H1 (cell line): ENCODE measurements around the gene LMTK3. TPM values are rescaled to one million over a fixed set of nuclear protein-coding genes. Genes with fewer than 3 reads are reported as not detected.

Experiments
- CTCF ChIA-PET: fragments of 300-600 bp; sonication (Branson Sonifier 250); formaldehyde crosslinking; loops from one replicate; lab custom pipeline; 2021; ENCODE audit not compliant: partially characterized antibody; lab: Charles Lee
- POLR2A ChIA-PET: fragments of 300-600 bp; sonication (Branson Sonifier 250); formaldehyde crosslinking; loops from one replicate; lab custom pipeline; 2021; ENCODE audit warnings: inconsistent platforms; ENCODE audit not compliant: partially characterized antibody; lab: Charles Lee
- DNase-seq, 2 experiments: peaks; one replicate each; pipeline versions ENCODE4 v3.0.0 to v3.0.0-alpha.2; 2010 to 2022; ENCODE audit warnings: low spot score in 2 of 2, low read depth in 1 of 2, mixed read lengths in 1 of 2
- FAIRE-seq: peaks from 2 replicates; lab custom pipeline; 2011; peaks lifted over from hg19 to GRCh38; lab: Jason Lieb, UNC
- H2AFZ ChIP-seq: 2 replicates; pipeline ENCODE4 v1.8.1; 2012; ENCODE audit warnings: low read length, inconsistent platforms
- H2AK5ac ChIP-seq: 2 replicates; pipeline ENCODE4 v1.6.1; 2013; ENCODE audit warnings: low read depth, low read length
- H2BK120ac ChIP-seq: replicated peaks from 2 replicates; pipeline ENCODE3; 2013; ENCODE audit warnings: low read depth, low read length, inconsistent platforms
- H2BK12ac ChIP-seq: 2 replicates; pipeline ENCODE4 v1.6.1; 2013; ENCODE audit warnings: low read depth, low read length
- H2BK15ac ChIP-seq: 2 replicates; pipeline ENCODE4 v1.6.1; 2013; ENCODE audit warnings: low read length
- H2BK20ac ChIP-seq: 2 replicates; pipeline ENCODE4 v1.6.1; 2013; ENCODE audit warnings: low read length
- H2BK5ac ChIP-seq: 2 replicates; pipeline ENCODE4 v1.6.1; 2013; ENCODE audit warnings: low read depth, low read length
- H3K14ac ChIP-seq: 2 replicates; pipeline ENCODE4 v1.6.1; 2013; ENCODE audit warnings: inconsistent platforms; ENCODE audit not compliant: insufficient read length
- H3K18ac ChIP-seq: 2 replicates; pipeline ENCODE4 v1.6.1; 2013; ENCODE audit warnings: low read length; ENCODE audit errors: extremely low read depth
- H3K23ac ChIP-seq: 2 replicates; pipeline ENCODE4 v1.6.1; 2013; ENCODE audit warnings: inconsistent platforms; ENCODE audit not compliant: insufficient read length
- H3K23me2 ChIP-seq: 2 replicates; pipeline ENCODE4 v1.6.1; 2013; ENCODE audit warnings: low read depth, low read length
- H3K27ac ChIP-seq: 2 replicates; pipeline ENCODE4 v1.6.1; 2011; ENCODE audit warnings: low read depth, low read length, inconsistent platforms
- H3K27me3 ChIP-seq, 4 experiments: replicated peaks in 1 of 4; 1 replicate in 1 of 4; 2 replicates in 3 of 4; pipeline versions ENCODE4 v1.6.1 to v1.8.1; 2011 to 2013; ENCODE audit warnings: low read length in 3 of 4, mild to moderate bottlenecking in 3 of 4, inconsistent platforms in 2 of 4, mixed read lengths in 2 of 4, moderate library complexity in 1 of 4; ENCODE audit not compliant: control insufficient read depth in 3 of 4, insufficient read depth in 3 of 4; ENCODE audit errors: extremely low read depth in 1 of 4
- H3K36me3 ChIP-seq, 4 experiments: 2 replicates each; pipeline versions ENCODE4 v1.6.1 to v1.8.1; 2011 to 2013; ENCODE audit warnings: mild to moderate bottlenecking in 4 of 4, low read length in 3 of 4, moderate library complexity in 2 of 4, control low read depth in 1 of 4, inconsistent platforms in 1 of 4; ENCODE audit not compliant: insufficient read depth in 4 of 4, control insufficient read depth in 2 of 4
- H3K4ac ChIP-seq: replicated peaks from 2 replicates; pipeline ENCODE3; 2013; ENCODE audit warnings: low read length, low read depth, mixed read lengths, inconsistent platforms; ENCODE audit not compliant: insufficient read length
- H3K4me1 ChIP-seq, 4 experiments: replicated peaks in 1 of 4; 1 replicate in 1 of 4; 2 replicates in 3 of 4; pipeline versions ENCODE4 v1.6.1 to v1.8.1; 2011 to 2013; ENCODE audit warnings: low read length in 3 of 4, inconsistent platforms in 2 of 4, mixed read lengths in 1 of 4; ENCODE audit not compliant: insufficient read depth in 4 of 4, control insufficient read depth in 3 of 4
- H3K4me2 ChIP-seq, 2 experiments: 2 replicates each; pipeline versions ENCODE4 v1.6.1 to v1.8.1; 2011 to 2013; ENCODE audit warnings: low read depth in 2 of 2, low read length in 2 of 2, control low read depth in 1 of 2, inconsistent platforms in 1 of 2, mild to moderate bottlenecking in 1 of 2; ENCODE audit not compliant: insufficient read depth in 1 of 2
- H3K4me3 ChIP-seq, 4 experiments: fragments of 200-600, 300-600 bp in 1 of 4; sonication (generic), shearing (Covaris generic), sonication (Bioruptor Twin) in 1 of 4; 2 replicates each; pipeline versions ENCODE4 v1.5.1 to v1.8.1; 2011 to 2016; ENCODE audit warnings: low read length in 4 of 4, low read depth in 3 of 4, control low read depth in 2 of 4, inconsistent platforms in 2 of 4, mild to moderate bottlenecking in 2 of 4, mixed read lengths in 1 of 4, moderate library complexity in 1 of 4; ENCODE audit not compliant: insufficient read depth in 2 of 4; ENCODE audit errors: extremely low read depth in 1 of 4
- H3K56ac ChIP-seq: replicated peaks from 2 replicates; pipeline ENCODE3; 2013; ENCODE audit warnings: low read depth, mild to moderate bottlenecking, mixed read lengths, low read length, inconsistent platforms; ENCODE audit not compliant: insufficient read length
- H3K79me1 ChIP-seq: 2 replicates; pipeline ENCODE4 v1.6.1; 2013; ENCODE audit warnings: low read depth, low read length, control low read depth
- H3K79me2 ChIP-seq, 2 experiments: 2 replicates each; pipeline versions ENCODE4 v1.6.1 to v1.8.1; 2012 to 2013; ENCODE audit warnings: low read length in 2 of 2, mild to moderate bottlenecking in 2 of 2, inconsistent platforms in 1 of 2; ENCODE audit not compliant: insufficient read depth in 2 of 2, control insufficient read depth in 1 of 2
- H3K9ac ChIP-seq, 4 experiments: replicated peaks in 1 of 4; 1 replicate in 1 of 4; 2 replicates in 3 of 4; pipeline versions ENCODE4 v1.6.1 to v1.8.1; 2011 to 2013; ENCODE audit warnings: low read depth in 3 of 4, low read length in 3 of 4, control low read depth in 2 of 4, mild to moderate bottlenecking in 2 of 4, moderate library complexity in 2 of 4, inconsistent platforms in 1 of 4; ENCODE audit errors: extremely low read depth in 1 of 4
- H3K9me3 ChIP-seq, 2 experiments: 2 replicates each; pipeline versions ENCODE4 v1.6.1 to v1.8.1; 2012 to 2013; ENCODE audit warnings: mild to moderate bottlenecking in 2 of 2, moderate library complexity in 2 of 2, control low read depth in 1 of 2, inconsistent platforms in 1 of 2, low read depth in 1 of 2, low read length in 1 of 2, mixed read lengths in 1 of 2; ENCODE audit not compliant: insufficient read depth in 2 of 2
- H4K20me1 ChIP-seq, 2 experiments: replicated peaks in 1 of 2; 2 replicates each; pipeline versions ENCODE3 to v1.8.1; 2011 to 2013; ENCODE audit warnings: inconsistent platforms in 2 of 2, low read length in 2 of 2, mild to moderate bottlenecking in 1 of 2; ENCODE audit not compliant: insufficient read depth in 2 of 2, control insufficient read depth in 1 of 2
- H4K5ac ChIP-seq: 2 replicates; pipeline ENCODE4 v1.6.1; 2013; ENCODE audit warnings: low read length, low read depth, mixed read lengths, inconsistent platforms; ENCODE audit not compliant: insufficient read length
- H4K8ac ChIP-seq: 2 replicates; pipeline ENCODE4 v1.8.0; 2013; ENCODE audit warnings: mild to moderate bottlenecking, moderate library complexity, low read length, inconsistent platforms; ENCODE audit not compliant: insufficient read depth; ENCODE audit errors: extremely low read depth
- H4K91ac ChIP-seq: replicated peaks from 2 replicates; pipeline ENCODE3; 2013; ENCODE audit warnings: low read length, mixed read lengths, inconsistent platforms; ENCODE audit not compliant: insufficient read length
- BCL11A ChIP-seq, 2 experiments: IDR thresholded peaks; one replicate each; pipeline ENCODE4 v1.6.1; 2011; ENCODE audit warnings: low read depth in 2 of 2, low read length in 2 of 2, mild to moderate bottlenecking in 2 of 2
- CBX5 ChIP-seq: fragments of 300-800, 300-1000 bp; sonication (generic); IDR thresholded peaks from 2 replicates; pipeline ENCODE4 v1.7.1; 2016; ENCODE audit warnings: antibody characterized with exemption, low read length, low read depth
- CHD1 ChIP-seq: IDR thresholded peaks from 2 replicates; pipeline ENCODE4 v1.6.1; 2012; ENCODE audit warnings: low read depth, low read length, improper control_type of control experiment
- E2F6 ChIP-seq: IDR thresholded peaks from 2 replicates; pipeline ENCODE4 v1.6.1; 2012; ENCODE audit warnings: inconsistent platforms
- GABPA ChIP-seq: IDR thresholded peaks from 2 replicates; pipeline ENCODE4 v1.6.1; 2011; ENCODE audit warnings: mild to moderate bottlenecking, low read length, moderate library complexity, borderline replicate concordance; ENCODE audit not compliant: insufficient read depth
- HDAC2 ChIP-seq, 2 experiments: fragments of 300-600 bp in 1 of 2; sonication (generic) in 1 of 2; IDR thresholded peaks; 2 replicates each; pipeline ENCODE4 v1.6.1; 2011 to 2012; ENCODE audit warnings: low read depth in 2 of 2, low read length in 2 of 2, mild to moderate bottlenecking in 2 of 2, moderate library complexity in 2 of 2, borderline replicate concordance in 1 of 2, inconsistent platforms in 1 of 2
- JUND ChIP-seq: IDR thresholded peaks from 2 replicates; pipeline ENCODE4 v1.6.1; 2011; ENCODE audit warnings: mild to moderate bottlenecking, improper control_type of control experiment, low read length
- KDM1A ChIP-seq: fragments of 200-600, 300-600 bp; sonication (generic); IDR thresholded peaks from 2 replicates; pipeline ENCODE4 v1.7.1; 2016; ENCODE audit warnings: mild to moderate bottlenecking, low read length, borderline replicate concordance
- KDM5A ChIP-seq: fragments of 200-600 bp; IDR thresholded peaks from 2 replicates; pipeline ENCODE4 v1.7.1; 2012; ENCODE audit warnings: mild to moderate bottlenecking, low read length, inconsistent platforms, mixed read lengths
- MAFK ChIP-seq: IDR thresholded peaks from 2 replicates; pipeline ENCODE4 v1.6.1; 2012; ENCODE audit warnings: low read depth, mild to moderate bottlenecking, improper control_type of control experiment, low read length
- NANOG ChIP-seq: IDR thresholded peaks from 2 replicates; pipeline ENCODE4 v1.6.1; 2011; ENCODE audit warnings: low read length, low read depth, mild to moderate bottlenecking, inconsistent platforms; ENCODE audit not compliant: insufficient read depth, poor library complexity, severe bottlenecking
- NRF1 ChIP-seq: IDR thresholded peaks from 2 replicates; pipeline ENCODE4 v1.6.1; 2011; ENCODE audit warnings: mild to moderate bottlenecking, low read depth, low read length, improper control_type of control experiment
- POU5F1 ChIP-seq: IDR thresholded peaks from 2 replicates; pipeline ENCODE4 v1.6.1; 2011; ENCODE audit warnings: low read depth, mild to moderate bottlenecking, low read length, moderate library complexity
- SIRT6 ChIP-seq: IDR thresholded peaks from one replicate; pipeline ENCODE4 v1.7.1; 2012; ENCODE audit warnings: low read length, inconsistent platforms
- WGBS, 2 experiments: shearing (Covaris generic) in 1 of 2; methylation state at CpG; one replicate each; pipeline versions ENCODE4 v1.1.6 to v1.1.7; 2013 to 2015; ENCODE audit warnings: low lambda C conversion rate in 2 of 2, mixed read lengths in 2 of 2, inconsistent platforms in 1 of 2, low coverage in 1 of 2, missing lambda C conversion rate in 1 of 2; ENCODE audit not compliant: insufficient replicate concordance in 2 of 2, insufficient coverage in 1 of 2, insufficient read length in 1 of 2; ENCODE audit errors: extremely low coverage in 1 of 2, missing lambda C conversion rate in 1 of 2; 5-methylcytosine and 5-hydroxymethylcytosine counted together
- polyA plus RNA-seq, 7 experiments: library from polyadenylated mRNA; depleted of rRNA in 3 of 7; stranded (reverse) in 5 of 7; unstranded in 2 of 7; fragments of >200 nt in 5 of 7; fragments of 200-250 nt in 2 of 7; gene quantifications; 1 replicate in 5 of 7; 2 replicates in 1 of 7; 4 replicates in 1 of 7; pipeline versions ENCODE4 v1.2.1 to v1.2.3, GENCODE V29; 2011 to 2013; ENCODE audit warnings: missing spikeins in 2 of 7, mixed read lengths in 2 of 7
- total RNA-seq: library from RNA; stranded (reverse); fragmentation: NEBNext Ultra II Directional; extraction: Animal tissue kit (Norgen Biotek cat#: 25700); gene quantifications from 2 replicates; pipeline ENCODE4 v1.2.1, GENCODE V29; 2021

The LMTK3 gene
- total and polyA plus RNA-seq, 2 of the 8 experiments (the other 6 are each of a cell fraction or from before 2014, with no cell fraction given), result 2.7 to 12.4 TPM

DNA sequence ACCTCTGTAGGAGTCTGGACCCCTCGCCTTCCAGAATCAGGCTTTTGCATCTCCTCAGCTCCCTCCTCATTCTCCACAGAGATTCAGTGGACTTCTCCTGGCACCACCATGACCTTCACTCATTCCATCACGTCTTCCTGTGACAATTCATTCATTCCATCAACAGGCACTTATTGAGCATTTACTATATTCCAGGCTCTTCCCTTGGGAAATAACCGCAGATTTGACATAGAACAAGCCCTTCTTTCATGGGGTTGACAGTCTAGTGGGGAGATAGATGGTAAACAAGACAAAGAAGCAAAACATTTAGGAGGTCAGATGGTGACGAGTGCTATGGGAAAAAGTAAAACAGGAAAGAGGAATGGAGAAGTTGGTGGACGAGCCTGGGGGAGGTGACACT is 37.7 kb upstream of the LMTK3 start:
- no peaks in the 10 kb centered on the region for H3K9me3 ChIP-seq
- no peaks in the 10 kb centered on the region for H3K79me1 ChIP-seq
- H3K79me2 ChIP-seq, result no peaks in the 10 kb centered on the region
- WGBS, 2 experiments, result 78% methylated on average over 5 of the region's 5 CpGs; no CpG with 5 or more reads in 1 of the 2 experiments
- peak overlapping the region; percentile 87 for H3K18ac ChIP-seq
- H2BK5ac ChIP-seq, result no peak overlapping the region
- no peak overlapping the region for H2BK15ac ChIP-seq
- no peaks in the 10 kb centered on the region; a peak in 1 of 7 replicates for H3K27me3 ChIP-seq
- ChIA-PET POLR2A (no interaction called here), CTCF (no interaction called here)
- DNase-seq (no peak), FAIRE-seq (no peak)
- no peak overlapping the region for H3K14ac ChIP-seq
- no peak overlapping the region for H2AFZ ChIP-seq
- H4K8ac ChIP-seq, result no peak overlapping the region; the same call in 1 of the 2 replicates
- peaks cover 0 to 3% of the 10 kb centered on the region in 2 experiments for H4K20me1 ChIP-seq
- H4K5ac ChIP-seq, result no peak overlapping the region
- H2AK5ac ChIP-seq, result no peak overlapping the region
- H3K56ac ChIP-seq, result no peak overlapping the region
- no peak overlapping the region for H2BK12ac ChIP-seq
- H3K9ac ChIP-seq, result no peak overlapping the region
- H3K4me3 ChIP-seq, result no peak overlapping the region
- no peak overlapping the region for H3K23ac ChIP-seq
- peak overlapping the region; percentile 86; the same call in 1 of the 2 replicates for H2BK20ac ChIP-seq
- no peak overlapping the region for H3K27ac ChIP-seq
- no peak overlapping the region for H4K91ac ChIP-seq
- H3K4me2 ChIP-seq, result 0 out of 4 replicates have a peak overlapping the region, but pooled peaks of 1 of the 2 experiments have one; percentile 11
- H2BK120ac ChIP-seq, result no peak overlapping the region
- no peaks in the 10 kb centered on the region for H3K36me3 ChIP-seq
- peaks cover 0 to 27% (median 14%) of the 10 kb centered on the region in 4 experiments; a peak in 6 of 7 replicates for H3K4me1 ChIP-seq
- H3K23me2 ChIP-seq, result peaks cover 8% of the 10 kb centered on the region; the same call in 1 of the 2 replicates
- H3K4ac ChIP-seq, result peak overlapping the region; percentile 3
- TF ChIP-seq KDM5A (no peak), KDM1A (no peak), NANOG (no peak), HDAC2 (IDR thresholded peaks at IDR 0.05; ENCODE audit: borderline replicate concordance in 1 of 2, low read depth in 2 of 2, low read length in 2 of 2) (no peak), CHD1 (no peak), BCL11A (IDR thresholded peaks at IDR 0.05; ENCODE audit: low read depth in 2 of 2, low read length in 2 of 2) (no peak), POU5F1 (no peak), GABPA (no peak), SIRT6 (no peak), NRF1 (no peak), JUND (no peak), MAFK (no peak), CBX5 (no peak), E2F6 (no peak)
